H9 (cell line): ENCODE results near the gene AKNA. TPM values are rescaled to one million over a fixed set of nuclear protein-coding genes. Genes with fewer than 3 reads are reported as not detected.

ENCODE experiments used
- DNase-seq: peaks from one replicate; pipeline ENCODE4 v3.0.0-alpha.2; 2017
- H2AFZ ChIP-seq: one replicate; pipeline ENCODE4 v1.6.1; 2013; ENCODE audit warnings: mild to moderate bottlenecking, low read length, control low read depth, moderate library complexity
- H2AK5ac ChIP-seq: 2 replicates; pipeline ENCODE4 v1.6.1; 2013; ENCODE audit warnings: low read length, control low read depth, mixed read lengths; ENCODE audit not compliant: insufficient read length
- H2BK120ac ChIP-seq: one replicate; pipeline ENCODE4 v1.6.1; 2013; ENCODE audit warnings: low read depth, mild to moderate bottlenecking, low read length, control low read depth, inconsistent platforms; ENCODE audit not compliant: poor library complexity, severe bottlenecking
- H2BK12ac ChIP-seq: 2 replicates; pipeline ENCODE4 v1.6.1; 2013; ENCODE audit warnings: low read length, control low read depth, mixed read lengths, low read depth; ENCODE audit not compliant: insufficient read length
- H2BK15ac ChIP-seq: 2 replicates; pipeline ENCODE4 v1.6.1; 2013; ENCODE audit warnings: low read depth, low read length, control low read depth
- H2BK20ac ChIP-seq: one replicate; pipeline ENCODE4 v1.6.1; 2013; ENCODE audit warnings: low read depth, mild to moderate bottlenecking, low read length, control low read depth, inconsistent platforms; ENCODE audit not compliant: poor library complexity, severe bottlenecking
- H2BK5ac ChIP-seq: 2 replicates; pipeline ENCODE4 v1.6.1; 2013; ENCODE audit warnings: low read length, control low read depth, mixed read lengths; ENCODE audit not compliant: insufficient read length
- H3K14ac ChIP-seq: 2 replicates; pipeline ENCODE4 v1.6.1; 2013; ENCODE audit warnings: low read length, control low read depth; ENCODE audit not compliant: insufficient read depth
- H3K18ac ChIP-seq: 2 replicates; pipeline ENCODE4 v1.6.1; 2013; ENCODE audit warnings: low read depth, mild to moderate bottlenecking, mixed read lengths, low read length, control low read depth; ENCODE audit not compliant: insufficient read length
- H3K23ac ChIP-seq: 2 replicates; pipeline ENCODE4 v1.6.1; 2013; ENCODE audit warnings: low read length, control low read depth, mixed read lengths, low read depth; ENCODE audit not compliant: insufficient read length
- H3K23me2 ChIP-seq: 2 replicates; pipeline ENCODE4 v1.6.1; 2013; ENCODE audit warnings: low read depth, mild to moderate bottlenecking, mixed read lengths, low read length, control low read depth; ENCODE audit not compliant: insufficient read length, poor library complexity, severe bottlenecking
- H3K27ac ChIP-seq: 2 replicates; pipeline ENCODE4 v1.5.1; 2013; ENCODE audit warnings: low read length, control low read depth, mixed read lengths, low read depth; ENCODE audit not compliant: insufficient read length
- H3K27me3 ChIP-seq: 2 replicates; pipeline ENCODE4 v1.6.1; 2013; ENCODE audit warnings: low read length, control low read depth, inconsistent platforms; ENCODE audit not compliant: insufficient read depth
- H3K4ac ChIP-seq: 2 replicates; pipeline ENCODE4 v1.6.1; 2013; ENCODE audit warnings: low read depth, mild to moderate bottlenecking, control low read depth, inconsistent platforms, low read length, moderate library complexity
- H3K4me1 ChIP-seq: 2 replicates; pipeline ENCODE4 v1.6.1; 2013; ENCODE audit warnings: low read length, control low read depth, inconsistent platforms; ENCODE audit not compliant: insufficient read depth
- H3K4me2 ChIP-seq: 2 replicates; pipeline ENCODE4 v1.6.1; 2013; ENCODE audit warnings: low read length, control low read depth, mixed read lengths; ENCODE audit not compliant: insufficient read length, insufficient read depth
- H3K56ac ChIP-seq: 2 replicates; pipeline ENCODE4 v1.6.1; 2013; ENCODE audit warnings: low read depth, mild to moderate bottlenecking, mixed read lengths, low read length, control low read depth; ENCODE audit not compliant: insufficient read length
- H3K79me1 ChIP-seq: 2 replicates; pipeline ENCODE4 v1.6.1; 2013; ENCODE audit warnings: low read depth, mild to moderate bottlenecking, moderate library complexity, low read length, control low read depth, inconsistent platforms; ENCODE audit not compliant: insufficient read depth, poor library complexity, severe bottlenecking
- H3K79me2 ChIP-seq: 2 replicates; pipeline ENCODE4 v1.6.1; 2013; ENCODE audit warnings: low read length, control low read depth, inconsistent platforms; ENCODE audit not compliant: insufficient read depth
- H3K9ac ChIP-seq: 2 replicates; pipeline ENCODE4 v1.6.1; 2013; ENCODE audit warnings: low read length, control low read depth, mixed read lengths; ENCODE audit not compliant: insufficient read length; ENCODE audit errors: extremely low read depth
- H3K9me3 ChIP-seq: one replicate; pipeline ENCODE4 v1.6.1; 2013; ENCODE audit warnings: low read depth, low read length, inconsistent platforms; ENCODE audit not compliant: control insufficient read depth
- H3T11ph ChIP-seq: one replicate; pipeline ENCODE4 v1.6.1; 2013; ENCODE audit warnings: mild to moderate bottlenecking, low read length, control low read depth, inconsistent platforms
- H4K20me1 ChIP-seq: one replicate; pipeline ENCODE4 v1.6.1; 2013; ENCODE audit not compliant: control insufficient read depth, insufficient read length, insufficient read depth
- H4K5ac ChIP-seq: 2 replicates; pipeline ENCODE4 v1.6.1; 2013; ENCODE audit warnings: low read depth, mild to moderate bottlenecking, mixed read lengths, low read length, control low read depth; ENCODE audit not compliant: insufficient read length
- H4K8ac ChIP-seq: replicated peaks from 2 replicates; pipeline ENCODE4 v1.6.1; 2013; ENCODE audit warnings: low read length, control low read depth, mixed read lengths, low read depth; ENCODE audit not compliant: insufficient read length
- H4K91ac ChIP-seq: 2 replicates; pipeline ENCODE4 v1.6.1; 2013; ENCODE audit warnings: low read depth, mild to moderate bottlenecking, moderate library complexity, mixed read lengths, low read length, control low read depth; ENCODE audit not compliant: insufficient read length
- H3K27ac Mint-ChIP-seq, 3 experiments: 2 replicates in 2 of 3; 3 replicates in 1 of 3; pipeline ENCODE4 v1.8.0; 2020 to 2021; ENCODE audit warnings: mixed read lengths in 3 of 3, mild to moderate bottlenecking in 1 of 3, moderate library complexity in 1 of 3
- H3K27me3 Mint-ChIP-seq: 2 replicates; pipeline ENCODE4 v1.8.0; 2021; ENCODE audit warnings: low read depth, mild to moderate bottlenecking, moderate library complexity, mixed read lengths
- H3K36me3 Mint-ChIP-seq, 3 experiments: 2 replicates in 2 of 3; 3 replicates in 1 of 3; pipeline ENCODE4 v1.8.0; 2020 to 2021; ENCODE audit warnings: low read depth in 3 of 3, mixed read lengths in 3 of 3; ENCODE audit not compliant: insufficient read depth in 1 of 3
- H3K4me1 Mint-ChIP-seq, 2 experiments: 2 replicates each; pipeline ENCODE4 v1.8.0; 2020; ENCODE audit warnings: mixed read lengths in 2 of 2
- H3K4me3 Mint-ChIP-seq, 2 experiments: 2 replicates in 1 of 2; 3 replicates in 1 of 2; pipeline ENCODE4 v1.8.0; 2020 to 2021; ENCODE audit warnings: mild to moderate bottlenecking in 2 of 2, mixed read lengths in 2 of 2, moderate library complexity in 1 of 2
- H3K9me3 Mint-ChIP-seq, 2 experiments: 2 replicates in 1 of 2; 3 replicates in 1 of 2; pipeline ENCODE4 v1.8.0; 2020; ENCODE audit warnings: mild to moderate bottlenecking in 2 of 2, mixed read lengths in 2 of 2, moderate library complexity in 1 of 2
- WGBS: extraction: QIAGEN DNeasy Blood & Tissue Kit; methylation state at CpG from one replicate; pipeline ENCODE4 v1.1.7; 2013; ENCODE audit warnings: missing lambda C conversion rate, low lambda C conversion rate, mixed read lengths; ENCODE audit not compliant: insufficient read length; ENCODE audit errors: extremely low coverage; 5-methylcytosine and 5-hydroxymethylcytosine counted together
- total RNA-seq: library from RNA; stranded (reverse); gene quantifications from 2 replicates; pipeline ENCODE4 v1.2.1, GENCODE V29; 2021
- TF ChIP-seq, protein P1 (sequence below): fragments of 200-600 bp; sonication (generic); conservative IDR thresholded peaks from 3 replicates; pipeline ENCODE4 v1.8.0; 2021; ENCODE audit warnings: antibody characterized with exemption, mild to moderate bottlenecking

AKNA gene
- total RNA-seq, 1 experiment from 2014 or later, result 19.7 TPM

DNA sequence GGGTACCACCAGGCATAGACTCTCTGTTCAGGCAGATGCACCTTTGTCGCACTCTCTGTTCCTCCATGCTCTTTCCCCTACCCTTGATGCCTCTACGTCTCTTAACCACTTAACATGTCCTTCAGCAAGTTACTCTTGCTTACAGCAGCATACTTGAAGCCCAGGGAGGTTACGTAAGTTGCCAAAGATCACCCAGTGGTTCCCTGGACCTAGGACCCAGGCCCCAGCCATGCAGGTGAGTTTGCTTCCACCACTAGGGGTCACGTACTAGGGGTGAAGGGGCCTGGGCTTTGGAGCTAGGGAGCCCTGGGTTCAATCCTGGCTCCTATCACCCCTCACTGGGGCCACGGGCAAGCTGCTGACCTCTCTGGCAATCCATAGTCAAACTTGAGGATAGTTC, 8.9 kb downstream of the AKNA start:
- Histone ChIP-seq H2AFZ (no peak overlapping the region), H2BK15ac (no peak overlapping the region), H3K23me2 (no peaks in the 10 kb centered on the region), H4K91ac (no peak overlapping the region), H2BK120ac (no peak overlapping the region), H2BK20ac (no peak overlapping the region), H3K18ac (no peak overlapping the region), H4K5ac (no peak overlapping the region), H3K23ac (no peak overlapping the region), H3K27ac (no peak overlapping the region), H3T11ph (no peak overlapping the region), H3K14ac (no peak overlapping the region), H2BK12ac (no peak overlapping the region), H3K79me1 (no peaks in the 10 kb centered on the region), H3K9ac (no peak overlapping the region), H3K56ac (no peak overlapping the region), H2AK5ac (no peak overlapping the region), H4K8ac (no peak overlapping the region), H3K4me2 (no peak overlapping the region), H4K20me1 (no peaks in the 10 kb centered on the region), H3K4ac (no peak overlapping the region), H3K9me3 (no peaks in the 10 kb centered on the region), H3K27me3 (no peaks in the 10 kb centered on the region), H3K4me1 (peaks cover 2% of the 10 kb centered on the region; the same call in 1 of the 2 replicates), H3K79me2 (no peaks in the 10 kb centered on the region), H2BK5ac (no peak overlapping the region)
- peaks cover 38 to 54% of the 10 kb centered on the region in 2 experiments for H3K4me1 Mint-ChIP-seq
- H3K27ac Mint-ChIP-seq, result no peak overlapping the region
- no peak for DNase-seq
- WGBS, result no CpG with 5 or more reads among the region's 5 CpGs
- no peak overlapping the region; a peak in 1 of 5 replicates for H3K4me3 Mint-ChIP-seq
- TF ChIP-seq, protein P1, sequence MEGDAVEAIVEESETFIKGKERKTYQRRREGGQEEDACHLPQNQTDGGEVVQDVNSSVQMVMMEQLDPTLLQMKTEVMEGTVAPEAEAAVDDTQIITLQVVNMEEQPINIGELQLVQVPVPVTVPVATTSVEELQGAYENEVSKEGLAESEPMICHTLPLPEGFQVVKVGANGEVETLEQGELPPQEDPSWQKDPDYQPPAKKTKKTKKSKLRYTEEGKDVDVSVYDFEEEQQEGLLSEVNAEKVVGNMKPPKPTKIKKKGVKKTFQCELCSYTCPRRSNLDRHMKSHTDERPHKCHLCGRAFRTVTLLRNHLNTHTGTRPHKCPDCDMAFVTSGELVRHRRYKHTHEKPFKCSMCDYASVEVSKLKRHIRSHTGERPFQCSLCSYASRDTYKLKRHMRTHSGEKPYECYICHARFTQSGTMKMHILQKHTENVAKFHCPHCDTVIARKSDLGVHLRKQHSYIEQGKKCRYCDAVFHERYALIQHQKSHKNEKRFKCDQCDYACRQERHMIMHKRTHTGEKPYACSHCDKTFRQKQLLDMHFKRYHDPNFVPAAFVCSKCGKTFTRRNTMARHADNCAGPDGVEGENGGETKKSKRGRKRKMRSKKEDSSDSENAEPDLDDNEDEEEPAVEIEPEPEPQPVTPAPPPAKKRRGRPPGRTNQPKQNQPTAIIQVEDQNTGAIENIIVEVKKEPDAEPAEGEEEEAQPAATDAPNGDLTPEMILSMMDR, result peak; percentile 32; the same call in 1 of the 3 replicates
- no peaks in the 10 kb centered on the region for H3K9me3 Mint-ChIP-seq
- no peaks in the 10 kb centered on the region for H3K27me3 Mint-ChIP-seq
- H3K36me3 Mint-ChIP-seq, result peaks cover 24 to 32% (median 28%) of the 10 kb centered on the region in 3 experiments; a peak in 6 of 7 replicates
